Thymus (tissue), 14 donors: ENCODE data around the gene HOOK1. TPM values are rescaled to one million over a fixed set of nuclear protein-coding genes. Genes with fewer than 3 reads are reported as not detected.

Experiments used
- DNase-seq, 9 donors: peaks; one replicate each; pipeline ENCODE4 v3.0.0-alpha.2; 2013; ENCODE audit warnings: low spot score in 9 of 9, low read depth in 6 of 9, missing footprints in 1 of 9
- H3K27ac ChIP-seq, 2 donors: one replicate each; pipeline ENCODE4 v1.5.1; 2013; ENCODE audit warnings: control low read depth in 1 of 2, low read depth in 1 of 2, low read length in 1 of 2, mild to moderate bottlenecking in 1 of 2, moderate library complexity in 1 of 2
- H3K27me3 ChIP-seq, 2 donors: one replicate each; pipeline ENCODE4 v1.5.1; 2013; ENCODE audit warnings: low read length in 1 of 2; ENCODE audit not compliant: control insufficient read depth in 2 of 2, insufficient read depth in 1 of 2
- H3K36me3 ChIP-seq, 2 donors: one replicate each; pipeline ENCODE4 v1.5.1; 2013; ENCODE audit warnings: low read length in 1 of 2, mild to moderate bottlenecking in 1 of 2, moderate library complexity in 1 of 2; ENCODE audit not compliant: control insufficient read depth in 2 of 2, insufficient read depth in 2 of 2
- H3K4me1 ChIP-seq, 2 donors: one replicate each; pipeline ENCODE4 v1.5.1; 2013; ENCODE audit warnings: low read length in 2 of 2; ENCODE audit not compliant: control insufficient read depth in 2 of 2, insufficient read depth in 2 of 2
- H3K4me3 ChIP-seq, 2 donors: one replicate each; pipeline ENCODE4 v1.5.1; 2013; ENCODE audit warnings: low read length in 2 of 2, control low read depth in 1 of 2, mild to moderate bottlenecking in 1 of 2
- H3K9me3 ChIP-seq, 2 donors: one replicate each; pipeline ENCODE4 v1.5.1; 2013; ENCODE audit warnings: low read length in 1 of 2, mild to moderate bottlenecking in 1 of 2; ENCODE audit not compliant: control insufficient read depth in 2 of 2, insufficient read depth in 1 of 2
- WGBS: extraction: QIAGEN DNeasy Blood & Tissue Kit; methylation state at CpG from one replicate; pipeline ENCODE4 v1.1.7; 2013; 5-methylcytosine and 5-hydroxymethylcytosine counted together
- long read RNA-seq, 10 donors: transcript quantifications; one replicate each; lab custom pipeline, GENCODE V29; 2026
- polyA plus RNA-seq: library from polyadenylated mRNA; stranded (reverse); fragments of 200-250 nt; gene quantifications from one replicate; pipeline ENCODE4 v1.2.3, GENCODE V29; 2013
- total RNA-seq: library from RNA; stranded (reverse); fragments of 120-200 nt; gene quantifications from one replicate; pipeline ENCODE4 v1.2.4, GENCODE V29; 2013
- donor health status: healthy.

Gene HOOK1
- total RNA-seq (4.7 TPM), polyA plus RNA-seq (4.0 TPM)
- long read RNA-seq, donor 1 = 0 reads
- long read RNA-seq, donor 2 = 0 reads
- long read RNA-seq, donor 3, full-length matches to known transcripts = 1 of 1 reads
- long read RNA-seq, donor 3, partial matches to known transcripts = 0 of 1 reads
- long read RNA-seq, donor 3, other reads (novel, unspliced or antisense) = 0 of 1 reads
- long read RNA-seq, donor 4, partial matches to known transcripts = 0 of 1 reads
- long read RNA-seq, donor 4, other reads (novel, unspliced or antisense) = 0 of 1 reads
- long read RNA-seq, donor 5, full-length matches to known transcripts = 3 of 3 reads
- long read RNA-seq, donor 5, partial matches to known transcripts = 0 of 3 reads
- long read RNA-seq, donor 5, other reads (novel, unspliced or antisense) = 0 of 3 reads
- long read RNA-seq, donor 6 = 0 reads
- long read RNA-seq, donor 7, full-length matches to known transcripts = 2 of 2 reads
- long read RNA-seq, donor 7, partial matches to known transcripts = 0 of 2 reads
- long read RNA-seq, donor 7, other reads (novel, unspliced or antisense) = 0 of 2 reads
- long read RNA-seq, donor 8 = 0 reads
- long read RNA-seq, donor 9, full-length matches to known transcripts = 2 of 2 reads
- long read RNA-seq, donor 9, partial matches to known transcripts = 0 of 2 reads
- long read RNA-seq, donor 9, other reads (novel, unspliced or antisense) = 0 of 2 reads
- long read RNA-seq, donor 10 = 0 reads

- WGBS = 17% methylated on average over 71 of the region's 71 CpGs
- Histone ChIP-seq H3K27ac (peak within 1 kb of the TSS in 1 of 2 donors; percentile 53), H3K36me3 (no peaks in the 10 kb centered on the region), H3K4me1 (peaks cover 3 to 12% of the 10 kb centered on the region in 2 donors), H3K27me3 (peaks cover 5 to 30% of the 10 kb centered on the region in 2 donors), H3K9me3 (no peaks in the 10 kb centered on the region), H3K4me3 (peak within 1 kb of the TSS; percentile 51 to 56)
- peak in 1 of 9 donors; percentile 14 for DNase-seq
These were observed at the start of gene HOOK1 for GRCh38 chr1:59814901-59815825. TSS of gene HOOK1 (plus strand) at chr1:59814949. CDS start at chr1:59815118, 169 bp downstream.

- Histone ChIP-seq H3K9me3 (no peaks in the 10 kb centered on the region), H3K4me1 (peaks cover 0 to 2% of the 10 kb centered on the region in 2 donors), H3K27ac (no peak overlapping the region), H3K4me3 (no peak overlapping the region), H3K27me3 (no peaks in the 10 kb centered on the region), H3K36me3 (no peaks in the 10 kb centered on the region)
- WGBS = 95% methylated on average over 5 of the region's 5 CpGs
- no peak for DNase-seq
These were observed 49.6 kb upstream of the HOOK1 start for GRCh38 chr1:59765011-59765730.

GRCh38 chr1:59766227-59766855, 48.4 kb upstream of the HOOK1 start:
- Histone ChIP-seq H3K36me3 (no peaks in the 10 kb centered on the region), H3K4me3 (no peak overlapping the region), H3K9me3 (no peaks in the 10 kb centered on the region), H3K27me3 (no peaks in the 10 kb centered on the region), H3K27ac (no peak overlapping the region), H3K4me1 (peaks cover 0 to 2% of the 10 kb centered on the region in 2 donors)
- 98% methylated on average over 9 of the region's 9 CpGs for WGBS
- DNase-seq = no peak

- H3K27me3 ChIP-seq = no peaks in the 10 kb centered on the region
- H3K4me1 ChIP-seq = peaks cover 0 to 2% of the 10 kb centered on the region in 2 donors
- no peaks in the 10 kb centered on the region for H3K36me3 ChIP-seq
- DNase-seq = no peak
- no peak overlapping the region for H3K27ac ChIP-seq
- 88% methylated on average over 2 of the region's 2 CpGs for WGBS
- H3K4me3 ChIP-seq = no peak overlapping the region
- H3K9me3 ChIP-seq = no peaks in the 10 kb centered on the region
These were observed 47.6 kb upstream of the HOOK1 start for GRCh38 chr1:59767119-59767518.

- H3K27ac ChIP-seq = no peak overlapping the region
- WGBS = 97% methylated on average over 10 of the region's 10 CpGs
- no peaks in the 10 kb centered on the region for H3K36me3 ChIP-seq
- H3K4me1 ChIP-seq = peaks cover 0 to 2% of the 10 kb centered on the region in 2 donors
- H3K27me3 ChIP-seq = no peaks in the 10 kb centered on the region
- DNase-seq = no peak
- no peaks in the 10 kb centered on the region for H3K9me3 ChIP-seq
- H3K4me3 ChIP-seq = no peak overlapping the region
These were observed 45.7 kb upstream of the HOOK1 start for GRCh38 chr1:59768792-59769735.

- 96% methylated on average over 4 of the region's 4 CpGs for WGBS
- Histone ChIP-seq H3K27ac (no peak overlapping the region), H3K27me3 (no peaks in the 10 kb centered on the region), H3K36me3 (no peaks in the 10 kb centered on the region), H3K4me3 (no peak overlapping the region), H3K4me1 (peaks cover 0 to 2% of the 10 kb centered on the region in 2 donors), H3K9me3 (no peaks in the 10 kb centered on the region)
- no peak for DNase-seq
These were observed 45.0 kb upstream of the HOOK1 start for GRCh38 chr1:59769736-59770095.

GRCh38 chr1:59771361-59771760, 43.4 kb upstream of the HOOK1 start:
- no peaks in the 10 kb centered on the region for H3K9me3 ChIP-seq
- WGBS = 96% methylated on average over 3 of the region's 3 CpGs
- no peak overlapping the region for H3K4me3 ChIP-seq
- H3K36me3 ChIP-seq = no peaks in the 10 kb centered on the region
- DNase-seq = no peak
- H3K4me1 ChIP-seq = no peaks in the 10 kb centered on the region
- no peaks in the 10 kb centered on the region for H3K27me3 ChIP-seq
- no peak overlapping the region for H3K27ac ChIP-seq
